HEK293 (cell line): ENCODE measurements around the gene TSHZ3.
A peak's percentile ranks its signal among the peaks of the same experiment; 100 is the strongest.

Experiments
- CTCF ChIA-PET: fragments of 350-600 bp; formaldehyde crosslinking; extraction: SDS; loops from one replicate; lab custom pipeline; 2021; ENCODE audit warnings: antibody characterized with exemption; lab: Yijun Ruan, JAX
- POLR2A ChIA-PET: fragments of 300-600 bp; formaldehyde crosslinking; extraction: SDS; loops from one replicate; lab custom pipeline; 2020; ENCODE audit warnings: antibody characterized with exemption, inconsistent platforms; lab: Yijun Ruan, JAX
- H3K27ac ChIP-seq: fragments of 200-500 bp; sonication (Bioruptor generic); 2 replicates; pipeline ENCODE4 v1.5.1; 2014; ENCODE audit warnings: low read depth, low read length, control low read depth, inconsistent platforms; ENCODE audit errors: extremely low read depth
- H3K36me3 ChIP-seq, 2 experiments: fragments of 200-500 bp in 1 of 2; sonication (Bioruptor generic) in 1 of 2; 1 replicate in 1 of 2; 2 replicates in 1 of 2; pipeline ENCODE4 v1.5.1; 2014 to 2017; ENCODE audit warnings: inconsistent platforms in 2 of 2, low read length in 2 of 2; ENCODE audit not compliant: control insufficient read depth in 2 of 2, insufficient read depth in 1 of 2
- H3K4me1 ChIP-seq: fragments of 200-500 bp; sonication (Bioruptor generic); 2 replicates; pipeline ENCODE4 v1.5.1; 2014; ENCODE audit warnings: mild to moderate bottlenecking, low read length, inconsistent platforms; ENCODE audit not compliant: control insufficient read depth, insufficient read depth
- H3K4me3 ChIP-seq: 2 replicates; pipeline ENCODE4 v1.5.1; 2011; ENCODE audit warnings: low read depth, mild to moderate bottlenecking, control low read depth, low read length, moderate library complexity
- H3K9me3 ChIP-seq: fragments of 200-500 bp; sonication (Bioruptor generic); 2 replicates; pipeline ENCODE4 v1.5.1; 2014; ENCODE audit warnings: low read depth, low read length, inconsistent platforms; ENCODE audit not compliant: control insufficient read depth, insufficient read depth
- EGR2 ChIP-seq: fragments of 450-650 bp; formaldehyde crosslinking; IDR thresholded peaks from 2 replicates; pipeline ENCODE4 v1.5.1; 2016; ENCODE audit warnings: low read depth, missing biosample characterization, missing genetic modification characterization
- GLI2 ChIP-seq: fragments of 450-650 bp; formaldehyde crosslinking; IDR thresholded peaks from 2 replicates; pipeline ENCODE4; 2017; ENCODE audit warnings: missing biosample characterization, missing genetic modification characterization, low read depth, borderline replicate concordance
- IKZF3 ChIP-seq: fragments of 450-650 bp; IDR thresholded peaks from 2 replicates; pipeline ENCODE4 v1.5.0; 2018; ENCODE audit warnings: missing biosample characterization, mild to moderate bottlenecking, missing genetic modification characterization, moderate library complexity
- KLF17 ChIP-seq: fragments of 450-650 bp; formaldehyde crosslinking; IDR thresholded peaks from 2 replicates; pipeline ENCODE4 v1.5.1; 2016; ENCODE audit warnings: missing biosample characterization, missing genetic modification characterization
- PRDM6 ChIP-seq: fragments of 450-650 bp; formaldehyde crosslinking; IDR thresholded peaks from 2 replicates; pipeline ENCODE4 v1.5.1; 2017; ENCODE audit warnings: missing biosample characterization, missing genetic modification characterization
- ZBTB1 ChIP-seq: fragments of 450-650 bp; formaldehyde crosslinking; IDR thresholded peaks from 2 replicates; pipeline ENCODE4 v1.5.1; 2016; ENCODE audit warnings: missing biosample characterization, missing genetic modification characterization
- ZBTB11 ChIP-seq: fragments of 450-650 bp; formaldehyde crosslinking; conservative IDR thresholded peaks from 2 replicates; pipeline ENCODE4 v1.5.1; 2016; ENCODE audit warnings: low read depth, missing biosample characterization, missing genetic modification characterization
- ZBTB17 ChIP-seq: fragments of 450-650 bp; formaldehyde crosslinking; IDR thresholded peaks from 2 replicates; pipeline ENCODE4 v1.5.1; 2016; ENCODE audit warnings: missing biosample characterization, missing genetic modification characterization
- ZFHX2 ChIP-seq: fragments of 450-650 bp; formaldehyde crosslinking; conservative IDR thresholded peaks from 2 replicates; pipeline ENCODE4 v1.5.1; 2016; ENCODE audit warnings: missing biosample characterization, missing genetic modification characterization
- ZNF114 ChIP-seq: fragments of 450-650 bp; formaldehyde crosslinking; IDR thresholded peaks from 2 replicates; pipeline ENCODE4 v1.5.0; 2017; ENCODE audit warnings: missing biosample characterization, missing genetic modification characterization
- ZNF121 ChIP-seq: fragments of 450-650 bp; formaldehyde crosslinking; IDR thresholded peaks from 2 replicates; pipeline ENCODE4 v1.5.1; 2016; ENCODE audit warnings: missing biosample characterization, missing genetic modification characterization
- ZNF132 ChIP-seq: fragments of 450-650 bp; formaldehyde crosslinking; IDR thresholded peaks from 2 replicates; pipeline ENCODE4 v1.5.1; 2017; ENCODE audit warnings: missing biosample characterization, missing genetic modification characterization, borderline replicate concordance
- ZNF148 ChIP-seq: fragments of 450-650 bp; formaldehyde crosslinking; IDR thresholded peaks from 2 replicates; pipeline ENCODE4 v1.5.0; 2017; ENCODE audit warnings: missing biosample characterization, missing genetic modification characterization, borderline replicate concordance
- ZNF157 ChIP-seq: fragments of 450-650 bp; formaldehyde crosslinking; IDR thresholded peaks from 2 replicates; pipeline ENCODE4 v1.5.1; 2016; ENCODE audit warnings: missing biosample characterization, missing genetic modification characterization
- ZNF19 ChIP-seq: fragments of 450-650 bp; formaldehyde crosslinking; IDR thresholded peaks from 2 replicates; pipeline ENCODE4; 2016; ENCODE audit warnings: missing biosample characterization, missing genetic modification characterization, low read depth
- ZNF221 ChIP-seq: fragments of 450-650 bp; formaldehyde crosslinking; IDR thresholded peaks from 2 replicates; pipeline ENCODE4 v1.5.1; 2017; ENCODE audit warnings: missing biosample characterization, missing genetic modification characterization, borderline replicate concordance
- ZNF248 ChIP-seq: fragments of 450-650 bp; formaldehyde crosslinking; IDR thresholded peaks from 2 replicates; pipeline ENCODE4 v1.5.1; 2017; ENCODE audit warnings: missing biosample characterization, missing genetic modification characterization
- ZNF324 ChIP-seq: fragments of 450-650 bp; formaldehyde crosslinking; IDR thresholded peaks from 2 replicates; pipeline ENCODE4 v1.5.1; 2016; ENCODE audit warnings: missing biosample characterization, missing genetic modification characterization
- ZNF510 ChIP-seq: fragments of 450-650 bp; formaldehyde crosslinking; IDR thresholded peaks from 2 replicates; pipeline ENCODE4 v1.5.1; 2018; ENCODE audit warnings: mild to moderate bottlenecking, missing genetic modification characterization, missing biosample characterization; ENCODE audit not compliant: insufficient replicate concordance
- ZNF514 ChIP-seq: fragments of 450-650 bp; formaldehyde crosslinking; IDR thresholded peaks from 2 replicates; pipeline ENCODE4 v1.5.1; 2016; ENCODE audit warnings: missing biosample characterization, missing genetic modification characterization
- ZNF544 ChIP-seq: fragments of 450-650 bp; formaldehyde crosslinking; IDR thresholded peaks from 2 replicates; pipeline ENCODE4 v1.5.0; 2017; ENCODE audit warnings: missing biosample characterization, missing genetic modification characterization
- ZNF560 ChIP-seq: fragments of 450-650 bp; formaldehyde crosslinking; IDR thresholded peaks from 2 replicates; pipeline ENCODE4 v1.5.1; 2017; ENCODE audit warnings: missing biosample characterization, missing genetic modification characterization, borderline replicate concordance
- ZNF776 ChIP-seq: fragments of 450-650 bp; formaldehyde crosslinking; IDR thresholded peaks from 2 replicates; pipeline ENCODE4 v1.5.0; 2017; ENCODE audit warnings: missing biosample characterization, missing genetic modification characterization, borderline replicate concordance
- ZNF777 ChIP-seq: fragments of 450-650 bp; formaldehyde crosslinking; IDR thresholded peaks from 2 replicates; pipeline ENCODE4 v1.5.1; 2017; ENCODE audit warnings: missing biosample characterization, missing genetic modification characterization, borderline replicate concordance
- ZNF837 ChIP-seq: fragments of 450-650 bp; formaldehyde crosslinking; IDR thresholded peaks from 2 replicates; pipeline ENCODE4 v1.5.1; 2016; ENCODE audit warnings: missing biosample characterization, missing genetic modification characterization
- ZSCAN4 ChIP-seq: fragments of 450-650 bp; formaldehyde crosslinking; IDR thresholded peaks from 2 replicates; pipeline ENCODE4 v1.5.1; 2017; ENCODE audit warnings: missing biosample characterization, missing genetic modification characterization

Gene TSHZ3

GRCh38 chr19:31346184-31347059 is 2.8 kb downstream of the TSHZ3 start:
- CTCF ChIA-PET, result interaction anchor here (0.6 to 4.3 kb wide), 14 partner anchors 8 to 878 kb away, joined by 3 to 18 read pairs (median 4); no protein-coding TSS in a partner anchor
- no peaks in the 10 kb centered on the region for H3K9me3 ChIP-seq
- no peak overlapping the region for H3K27ac ChIP-seq
- no peaks in the 10 kb centered on the region for H3K36me3 ChIP-seq
- POLR2A ChIA-PET, result interaction anchor here (0.7 kb wide), 1 partner anchor 661 kb away, joined by 3 read pairs; no protein-coding TSS in a partner anchor
- peaks cover 23% of the 10 kb centered on the region for H3K4me1 ChIP-seq
- H3K4me3 ChIP-seq, result no peak overlapping the region
- TF ChIP-seq ZNF777 (tag by site-specific recombination) (no peak), ZNF221 (tag by site-specific recombination) (no peak), ZNF837 (tag by site-specific recombination) (no peak), ZNF544 (no peak), ZNF776 (tag by site-specific recombination) (no peak), ZNF510 (tag by site-specific recombination) (no peak), ZNF121 (tag by site-specific recombination) (no peak), ZFHX2 (peak; percentile 79), ZNF248 (tag by site-specific recombination) (no peak), ZBTB1 (tag by site-specific recombination) (no peak), ZNF560 (tag by site-specific recombination) (no peak), ZNF19 (tag by site-specific recombination) (no peak), ZNF324 (no peak), ZBTB17 (tag by site-specific recombination) (peak; percentile 25), ZNF148 (tag by site-specific recombination) (no peak), GLI2 (no peak), KLF17 (tag by site-specific recombination) (no peak), ZNF114 (no peak), ZNF157 (tag by site-specific recombination) (no peak), ZNF514 (tag by site-specific recombination) (no peak), ZBTB11 (tag by site-specific recombination) (peak; percentile 67; the same call in 1 of the 2 replicates), IKZF3 (tag by site-specific recombination) (peak; percentile 63; the same call in 1 of the 2 replicates), ZNF132 (tag by site-specific recombination) (no peak), EGR2 (tag by site-specific recombination) (peak; percentile 81), PRDM6 (tag by site-specific recombination) (0 out of 2 replicates have a peak, but pooled peaks have one; percentile 27), ZSCAN4 (no peak)
